Omental fat pad (tissue), 4 donors: Measurements from ENCODE around the gene SERPINB1. TPM values are rescaled to one million over a fixed set of nuclear protein-coding genes. Genes with fewer than 3 reads are reported as not detected.

Source experiments
- ATAC-seq: fragments of 150-250 bp; one replicate; pipeline ENCODE4 v1.9.1; 2016; ENCODE audit warnings: mild to moderate bottlenecking, moderate library complexity; ENCODE audit not compliant: low FRiP score
- DNase-seq: peaks from one replicate; pipeline ENCODE4 v3.0.0-alpha.2; 2019; ENCODE audit warnings: low spot score
- total RNA-seq, 4 donors: library from RNA; depleted of rRNA; stranded (reverse); fragments of >200 nt; gene quantifications; one replicate each; pipeline ENCODE4 v1.1.0, GENCODE V29; 2016
- TF ChIP-seq, protein P1 (sequence below), 3 donors: fragments of 450-650 bp; IDR thresholded peaks; one replicate each; pipeline ENCODE4 v1.5.1; 2016 to 2017; ENCODE audit warnings: antibody characterized with exemption in 3 of 3, mild to moderate bottlenecking in 3 of 3, moderate library complexity in 2 of 3

The SERPINB1 gene
- total RNA-seq, 4 donors from 2014 or later, result 40.8 to 146 (median 50.1) TPM

DNA sequence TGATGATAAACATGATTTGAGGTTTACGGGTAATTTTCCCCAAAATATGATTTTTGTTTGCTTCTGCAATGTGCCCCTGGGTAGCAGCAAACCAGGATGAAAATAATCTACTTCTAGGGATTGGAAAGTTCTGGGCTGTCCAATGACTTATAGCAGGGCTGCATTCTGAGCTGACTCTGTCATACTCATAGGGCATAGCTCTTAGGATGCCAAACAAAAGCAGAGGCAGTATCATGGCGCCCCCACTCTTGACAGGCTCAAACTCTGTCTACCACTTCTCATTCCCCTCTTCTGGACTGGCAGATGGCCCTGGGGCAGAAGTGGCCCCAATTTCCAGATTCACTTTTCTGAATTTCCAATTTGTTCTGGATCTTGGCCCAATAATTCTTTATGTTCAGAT lies 10.3 kb downstream of the SERPINB1 start:
- no peak for ATAC-seq
- TF ChIP-seq, protein P1, sequence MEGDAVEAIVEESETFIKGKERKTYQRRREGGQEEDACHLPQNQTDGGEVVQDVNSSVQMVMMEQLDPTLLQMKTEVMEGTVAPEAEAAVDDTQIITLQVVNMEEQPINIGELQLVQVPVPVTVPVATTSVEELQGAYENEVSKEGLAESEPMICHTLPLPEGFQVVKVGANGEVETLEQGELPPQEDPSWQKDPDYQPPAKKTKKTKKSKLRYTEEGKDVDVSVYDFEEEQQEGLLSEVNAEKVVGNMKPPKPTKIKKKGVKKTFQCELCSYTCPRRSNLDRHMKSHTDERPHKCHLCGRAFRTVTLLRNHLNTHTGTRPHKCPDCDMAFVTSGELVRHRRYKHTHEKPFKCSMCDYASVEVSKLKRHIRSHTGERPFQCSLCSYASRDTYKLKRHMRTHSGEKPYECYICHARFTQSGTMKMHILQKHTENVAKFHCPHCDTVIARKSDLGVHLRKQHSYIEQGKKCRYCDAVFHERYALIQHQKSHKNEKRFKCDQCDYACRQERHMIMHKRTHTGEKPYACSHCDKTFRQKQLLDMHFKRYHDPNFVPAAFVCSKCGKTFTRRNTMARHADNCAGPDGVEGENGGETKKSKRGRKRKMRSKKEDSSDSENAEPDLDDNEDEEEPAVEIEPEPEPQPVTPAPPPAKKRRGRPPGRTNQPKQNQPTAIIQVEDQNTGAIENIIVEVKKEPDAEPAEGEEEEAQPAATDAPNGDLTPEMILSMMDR (IDR thresholded peaks at IDR 0.05), result no peak
- no peak for DNase-seq

DNA sequence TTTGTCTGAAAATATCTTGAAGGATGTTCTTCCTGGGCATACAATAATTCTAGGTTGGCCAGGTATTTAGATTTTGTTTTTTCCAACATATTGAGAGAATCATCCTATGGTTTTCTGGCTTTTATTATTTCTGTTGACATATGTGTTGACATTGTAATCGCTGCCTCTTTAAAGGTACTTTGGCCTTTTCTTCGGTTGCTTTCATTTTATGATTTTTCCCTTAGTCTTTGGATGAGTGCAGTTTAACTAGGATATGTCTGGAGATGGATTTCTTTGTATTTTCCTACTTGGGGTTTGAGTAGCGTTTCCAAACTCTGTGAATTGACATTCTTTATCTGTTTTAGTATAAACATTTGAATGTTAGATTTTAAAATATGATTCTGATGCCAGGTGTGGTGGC lies 11.5 kb downstream of the SERPINB1 start:
- no peak for ATAC-seq
- TF ChIP-seq, protein P1 (IDR thresholded peaks at IDR 0.05), result no peak

GRCh38 chr6:2829253-2829652 lies 12.4 kb downstream of the SERPINB1 start:
- DNase-seq, result no peak
- ATAC-seq, result no peak
- TF ChIP-seq, protein P1 (IDR thresholded peaks at IDR 0.05), result no peak

More for the DNA sequence above, 11.5 kb downstream of the SERPINB1 start:
- DNase-seq, result no peak

DNA sequence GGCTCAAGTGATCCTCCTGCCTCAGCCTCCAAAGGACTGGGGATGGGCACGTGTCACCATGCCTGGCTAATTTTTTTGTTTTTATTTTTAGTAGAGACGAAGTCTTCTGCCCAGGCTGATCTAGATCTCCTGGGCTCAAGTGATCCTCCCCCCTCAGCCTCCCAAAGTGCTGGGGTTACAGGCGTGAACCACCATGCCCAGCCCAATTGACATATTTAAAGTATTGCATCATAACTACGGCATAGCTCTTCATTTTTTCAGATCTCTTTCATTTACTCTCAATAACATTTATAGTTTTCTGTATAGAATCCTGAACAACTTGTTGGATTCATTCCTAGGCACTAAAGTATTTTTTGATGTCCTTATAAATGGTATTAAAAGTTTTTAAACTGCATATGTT lies 13.0 kb downstream of the SERPINB1 start:
- ATAC-seq (no peak), DNase-seq (no peak)
- TF ChIP-seq, protein P1 (IDR thresholded peaks at IDR 0.05), result no peak

DNA sequence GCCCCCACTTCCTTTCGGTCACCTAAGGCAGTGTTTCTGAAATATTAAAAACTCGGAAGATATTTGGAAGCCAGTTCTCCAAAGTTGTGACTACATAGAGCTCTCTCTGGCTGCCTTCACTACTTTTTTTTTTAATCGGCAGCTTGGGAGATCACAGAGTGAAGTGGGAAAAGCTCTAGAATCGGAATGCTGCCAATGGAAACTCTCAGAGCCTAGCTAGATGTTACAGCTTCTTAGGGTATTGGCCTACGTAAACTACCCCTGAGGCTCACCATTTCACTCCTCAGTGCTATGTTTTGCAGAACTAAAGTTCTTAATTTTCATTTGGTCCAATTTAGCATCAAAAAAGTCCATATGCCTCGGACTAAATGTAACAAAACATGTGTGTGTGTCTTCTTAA lies 14.5 kb downstream of the SERPINB1 start:
- ATAC-seq (no peak), DNase-seq (no peak)
- TF ChIP-seq, protein P1 (IDR thresholded peaks at IDR 0.05), result no peak

GRCh38 chr6:2826131-2826530 lies 15.5 kb downstream of the SERPINB1 start:
- no peak for ATAC-seq
- TF ChIP-seq, protein P1 (IDR thresholded peaks at IDR 0.05), result no peak
- DNase-seq, result no peak

DNA sequence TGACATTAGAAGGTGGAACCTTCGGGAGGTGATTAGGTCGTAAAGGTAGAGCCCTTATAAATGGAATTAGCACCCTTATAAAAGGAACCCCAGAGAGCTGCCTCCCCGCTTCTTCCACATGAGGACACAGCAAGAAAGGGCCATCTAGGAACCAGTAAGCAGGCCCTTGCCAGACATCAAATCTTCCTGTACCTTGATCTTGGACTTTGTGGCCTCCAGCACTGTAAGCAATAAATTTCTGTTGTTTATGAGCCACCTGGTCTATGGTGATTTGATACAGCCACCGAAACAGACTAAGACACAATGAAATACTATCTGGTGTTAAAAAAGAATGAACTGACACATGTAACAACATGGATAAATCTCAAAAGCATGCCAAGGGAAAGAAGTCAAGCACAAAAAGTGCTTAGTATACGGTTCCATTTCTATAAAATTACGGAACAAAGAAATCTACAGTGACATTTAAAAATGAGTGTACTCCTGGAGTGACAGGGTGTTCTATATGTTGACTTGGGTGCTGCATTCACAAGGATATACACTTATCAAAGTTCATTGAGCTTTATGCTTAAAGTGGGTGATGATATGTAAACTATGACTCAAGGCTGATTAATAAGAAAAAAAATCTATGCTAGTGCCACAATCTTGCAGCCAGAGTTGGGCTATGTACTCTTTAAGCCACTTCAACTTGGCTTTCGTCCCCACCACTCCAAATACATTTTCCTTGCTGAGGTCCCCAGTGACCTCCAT lies 18.4 kb downstream of the SERPINB1 start:
- TF ChIP-seq, protein P1 (IDR thresholded peaks at IDR 0.05), result no peak
- DNase-seq (no peak), ATAC-seq (no peak)
